Ishikawa (cell line): Measurements from ENCODE around the gene PTN.

Experiments used
- CEBPB ChIP-seq: IDR thresholded peaks from 2 replicates; pipeline ENCODE4 v1.6.1; 2012
- CREB1 ChIP-seq: IDR thresholded peaks from 2 replicates; pipeline ENCODE4 v1.6.1; 2012; ENCODE audit warnings: low read depth
- EGR1 ChIP-seq: IDR thresholded peaks from 2 replicates; pipeline ENCODE4 v1.6.1; 2012
- EP300 ChIP-seq: IDR thresholded peaks from 2 replicates; pipeline ENCODE4 v1.6.1; 2012; ENCODE audit warnings: borderline replicate concordance
- MAX ChIP-seq: IDR thresholded peaks from 2 replicates; pipeline ENCODE4 v1.6.1; 2012
- NFIC ChIP-seq: IDR thresholded peaks from 2 replicates; pipeline ENCODE4 v1.6.1; 2012
- RAD21 ChIP-seq: IDR thresholded peaks from 2 replicates; pipeline ENCODE4 v1.6.1; 2012; ENCODE audit warnings: low read depth
- REST ChIP-seq: IDR thresholded peaks from 2 replicates; pipeline ENCODE4 v1.6.1; 2012; ENCODE audit warnings: low read depth, mild to moderate bottlenecking
- TAF1 ChIP-seq: IDR thresholded peaks from 2 replicates; pipeline ENCODE4 v1.6.1; 2012; ENCODE audit warnings: low read depth, mild to moderate bottlenecking
- TCF12 ChIP-seq: IDR thresholded peaks from 2 replicates; pipeline ENCODE4 v1.6.1; 2012; ENCODE audit warnings: low read depth
- TEAD4 ChIP-seq: IDR thresholded peaks from 2 replicates; pipeline ENCODE4 v1.6.1; 2012
- USF1 ChIP-seq: IDR thresholded peaks from 2 replicates; pipeline ENCODE4 v1.6.1; 2012
- YY1 ChIP-seq: IDR thresholded peaks from 2 replicates; pipeline ENCODE4 v1.6.1; 2012; ENCODE audit warnings: low read depth
- ZBTB7A ChIP-seq: IDR thresholded peaks from 2 replicates; pipeline ENCODE4 v1.6.1; 2012; ENCODE audit warnings: low read depth

GRCh38 chr7:137304165-137304564, 39.4 kb downstream of the PTN start:
- TF ChIP-seq YY1 (no peak), RAD21 (no peak), CEBPB (no peak), USF1 (no peak), REST (no peak), MAX (no peak), TEAD4 (no peak), EP300 (no peak), ZBTB7A (no peak), TAF1 (no peak), TCF12 (no peak), NFIC (no peak), EGR1 (no peak), CREB1 (no peak)
